ENCODE results near the gene PSPH. TPM values are rescaled to one million over a fixed set of nuclear protein-coding genes. Genes with fewer than 3 reads are reported as not detected.
"Not testable (repeated sequence)": the region's sequence is repeated elsewhere in the genome, so short reads cannot be mapped to it uniquely, and the experiment has no call there.

Gene PSPH
- 23.3 TPM for polyA plus RNA-seq (2013, experiment 1 of 2)
- 24.0 TPM for polyA plus RNA-seq (2013, experiment 2 of 2)

GRCh38 chr7:56051339-56052191, at the start of gene PSPH, which contains the start of gene CCT6A:
TSS of gene PSPH (minus strand) at chr7:56051444. CDS start at chr7:56021212, 30,232 bp downstream.
TSS of gene CCT6A (plus strand) at chr7:56051765. CDS start at chr7:56051849, 84 bp downstream.
- peak within 1 kb of the TSS; percentile 99 for H3K56ac ChIP-seq (ENCODE audit: low read length)
- peak within 1 kb of the TSS; percentile 79 for H3K4me2 ChIP-seq (ENCODE audit: low read length)
- H3K27ac ChIP-seq (ENCODE audit: low read depth, low read length), result peak within 1 kb of the TSS; percentile 95
- peak within 1 kb of the TSS; percentile 99 for H3K4me3 ChIP-seq (ENCODE audit: low read length)
- peak within 1 kb of the TSS; percentile 88 for H2BK120ac ChIP-seq (ENCODE audit: low read depth, low read length)
- peak within 1 kb of the TSS; percentile 82 for H4K8ac ChIP-seq (ENCODE audit: low read depth, low read length)
- H3K9ac ChIP-seq (ENCODE audit: low read length), result peak within 1 kb of the TSS; percentile 99
- peak; percentile 99 for DNase-seq
- no peak within 1 kb of the TSS for H4K5ac ChIP-seq (ENCODE audit: low read length)
- no peaks in the 10 kb centered on the region for H3K79me1 ChIP-seq (ENCODE audit: low read length)
- H3K4ac ChIP-seq (ENCODE audit: low read depth, low read length), result peak within 1 kb of the TSS; percentile 100
- H2AK5ac ChIP-seq (ENCODE audit: low read length), result peak within 1 kb of the TSS; percentile 45
- H3K23ac ChIP-seq (ENCODE audit: low read length), result peak within 1 kb of the TSS; percentile 97
- peaks cover 4% of the 10 kb centered on the region for H3K4me1 ChIP-seq (ENCODE audit: control insufficient read depth, low read depth, low read length)
- no CpG with 5 or more reads among the region's 97 CpGs for WGBS (ENCODE audit: extremely low coverage, insufficient coverage, low lambda C conversion rate)
- peaks cover 40% of the 10 kb centered on the region for H3K79me2 ChIP-seq (ENCODE audit: control insufficient read depth, insufficient read depth, low read length)
- peaks cover 2% of the 10 kb centered on the region for H3K36me3 ChIP-seq (ENCODE audit: control insufficient read depth, insufficient read depth, low read length)
- peak within 1 kb of the TSS; percentile 93 for H2BK5ac ChIP-seq (ENCODE audit: low read length)
- no peak within 1 kb of the TSS for H2BK15ac ChIP-seq (replicated peaks; ENCODE audit: low read depth)
- H3K18ac ChIP-seq (ENCODE audit: low read length), result peak within 1 kb of the TSS; percentile 98
- H3K27me3 ChIP-seq (ENCODE audit: insufficient read depth, low read length, poor library complexity), result no peaks in the 10 kb centered on the region

DNA sequence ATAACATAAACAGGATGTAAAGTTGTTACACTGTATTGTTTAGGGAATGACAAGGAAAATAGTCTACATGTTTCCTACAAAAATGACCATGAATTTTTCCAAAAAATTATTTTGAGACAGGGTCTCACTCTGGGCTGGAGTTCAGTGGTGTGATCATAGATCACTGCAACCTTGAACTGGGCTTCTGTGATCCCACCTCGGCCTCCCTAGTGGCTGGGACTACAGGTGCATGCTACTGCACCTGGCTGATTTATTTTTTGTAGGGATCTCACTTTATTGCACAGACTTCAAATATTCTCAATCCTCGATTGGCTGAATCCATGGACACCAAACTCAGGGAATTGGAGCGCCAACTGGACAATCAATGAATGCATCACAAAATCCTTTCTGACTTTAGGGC, 48.4 kb upstream of the PSPH start:
- Histone ChIP-seq H3K18ac (ENCODE audit: low read length) (no peak overlapping the region), H3K9ac (ENCODE audit: low read length) (no peak overlapping the region), H3K56ac (ENCODE audit: low read length) (no peak overlapping the region), H3K23ac (ENCODE audit: low read length) (no peak overlapping the region), H3K36me3 (ENCODE audit: control insufficient read depth, insufficient read depth, low read length) (peaks cover 8% of the 10 kb centered on the region), H3K4me1 (ENCODE audit: control insufficient read depth, low read depth, low read length) (no peaks in the 10 kb centered on the region), H3K79me2 (ENCODE audit: control insufficient read depth, insufficient read depth, low read length) (peaks cover under 1% of the 10 kb centered on the region), H2BK15ac (replicated peaks; ENCODE audit: low read depth) (no peak overlapping the region), H3K4me2 (ENCODE audit: low read length) (no peak overlapping the region), H4K8ac (ENCODE audit: low read depth, low read length) (no peak overlapping the region), H3K4me3 (ENCODE audit: low read length) (no peak overlapping the region), H3K27me3 (ENCODE audit: insufficient read depth, low read length, poor library complexity) (no peaks in the 10 kb centered on the region), H3K79me1 (ENCODE audit: low read length) (peaks cover 3% of the 10 kb centered on the region), H2AK5ac (ENCODE audit: low read length) (no peak overlapping the region), H3K4ac (ENCODE audit: low read depth, low read length) (no peak overlapping the region), H2BK120ac (ENCODE audit: low read depth, low read length) (no peak overlapping the region), H3K27ac (ENCODE audit: low read depth, low read length) (no peak overlapping the region), H2BK5ac (ENCODE audit: low read length) (no peak overlapping the region), H4K5ac (ENCODE audit: low read length) (no peak overlapping the region)
- WGBS (ENCODE audit: extremely low coverage, insufficient coverage, low lambda C conversion rate), result no CpG with 5 or more reads among the region's 3 CpGs
- no peak for DNase-seq

DNA sequence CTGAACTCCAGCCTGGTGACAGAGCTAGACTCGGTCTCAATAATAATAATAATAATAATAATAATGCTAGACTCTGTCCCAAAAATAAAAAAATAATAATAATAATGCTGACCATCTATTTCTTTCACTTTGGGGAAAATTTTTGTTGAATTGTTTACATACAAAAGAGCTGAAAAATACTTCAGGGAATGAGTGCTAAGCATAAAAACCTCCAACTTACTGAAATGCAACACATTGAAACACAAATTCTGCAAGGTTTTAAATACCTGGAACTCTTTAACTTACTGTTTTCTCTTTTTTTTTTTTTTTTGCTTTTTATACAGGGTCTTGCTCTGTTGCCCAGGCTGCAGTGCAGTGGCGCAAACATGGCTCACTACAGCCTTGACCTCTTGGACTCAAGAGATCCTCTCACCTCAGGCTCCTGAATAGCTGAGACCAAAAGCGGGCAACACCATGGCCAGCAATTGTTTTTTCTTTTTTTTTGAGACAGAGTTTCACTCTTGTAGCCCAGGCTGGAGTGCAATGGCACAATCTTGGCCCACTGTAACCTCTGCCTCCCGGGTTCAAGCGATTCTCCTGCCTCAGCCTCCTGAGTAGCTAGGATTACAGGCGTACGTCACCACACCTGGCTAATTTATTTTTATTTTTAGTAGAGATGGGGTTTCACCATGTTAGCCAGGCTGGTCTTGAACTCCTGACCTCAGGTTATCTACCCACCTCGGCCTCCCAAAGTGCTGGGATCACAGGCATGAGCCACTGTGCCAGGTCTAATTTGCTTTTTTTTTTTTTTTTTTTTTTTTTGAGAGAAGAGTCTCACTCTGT, 47.2 kb upstream of the PSPH start:
- H2BK120ac ChIP-seq (ENCODE audit: low read depth, low read length); H3K4ac ChIP-seq (ENCODE audit: low read depth, low read length); H3K4me1 ChIP-seq (ENCODE audit: control insufficient read depth, low read depth, low read length); H4K5ac ChIP-seq (ENCODE audit: low read length); H3K9ac ChIP-seq (ENCODE audit: low read length); H3K36me3 ChIP-seq (ENCODE audit: control insufficient read depth, insufficient read depth, low read length); H2BK15ac ChIP-seq (replicated peaks; ENCODE audit: low read depth); H3K18ac ChIP-seq (ENCODE audit: low read length); DNase-seq; H2BK5ac ChIP-seq (ENCODE audit: low read length); H3K23ac ChIP-seq (ENCODE audit: low read length); H3K27me3 ChIP-seq (ENCODE audit: insufficient read depth, low read length, poor library complexity); H4K8ac ChIP-seq (ENCODE audit: low read depth, low read length); H3K4me2 ChIP-seq (ENCODE audit: low read length); H3K4me3 ChIP-seq (ENCODE audit: low read length); H2AK5ac ChIP-seq (ENCODE audit: low read length); H3K79me2 ChIP-seq (ENCODE audit: control insufficient read depth, insufficient read depth, low read length); H3K27ac ChIP-seq (ENCODE audit: low read depth, low read length); H3K79me1 ChIP-seq (ENCODE audit: low read length); H3K56ac ChIP-seq (ENCODE audit: low read length): not testable (repeated sequence)
- no CpG with 5 or more reads among the region's 8 CpGs for WGBS (ENCODE audit: extremely low coverage, insufficient coverage, low lambda C conversion rate)

DNA sequence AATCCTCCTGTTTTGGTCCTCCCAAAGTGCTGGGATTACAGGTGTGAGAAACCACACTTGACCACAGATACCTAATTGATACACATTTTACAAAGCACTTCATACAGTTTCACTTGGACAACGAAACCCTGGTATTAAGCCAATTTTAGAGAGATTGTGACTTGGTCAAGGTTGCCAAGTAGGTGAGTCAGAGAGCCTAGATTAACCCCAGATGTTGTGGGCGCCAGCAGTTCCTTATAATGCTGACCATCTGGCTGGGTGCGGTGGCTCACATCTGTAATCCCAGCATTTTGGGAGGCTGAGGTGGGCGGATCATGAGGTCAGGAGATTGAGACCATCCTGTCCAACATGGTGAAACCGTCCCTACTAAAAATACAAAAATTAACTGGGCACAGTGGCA, 46.5 kb upstream of the PSPH start:
- no peak overlapping the region for H4K8ac ChIP-seq (ENCODE audit: low read depth, low read length)
- H3K27me3 ChIP-seq (ENCODE audit: insufficient read depth, low read length, poor library complexity), result no peaks in the 10 kb centered on the region
- H3K27ac ChIP-seq (ENCODE audit: low read depth, low read length), result no peak overlapping the region
- H3K4ac ChIP-seq (ENCODE audit: low read depth, low read length), result no peak overlapping the region
- no peak overlapping the region for H3K4me2 ChIP-seq (ENCODE audit: low read length)
- no peaks in the 10 kb centered on the region for H3K79me2 ChIP-seq (ENCODE audit: control insufficient read depth, insufficient read depth, low read length)
- H3K4me1 ChIP-seq (ENCODE audit: control insufficient read depth, low read depth, low read length), result no peaks in the 10 kb centered on the region
- H2AK5ac ChIP-seq (ENCODE audit: low read length), result no peak overlapping the region
- no peak overlapping the region for H2BK120ac ChIP-seq (ENCODE audit: low read depth, low read length)
- H4K5ac ChIP-seq (ENCODE audit: low read length), result no peak overlapping the region
- no peak overlapping the region for H3K9ac ChIP-seq (ENCODE audit: low read length)
- no peak overlapping the region for H3K56ac ChIP-seq (ENCODE audit: low read length)
- no peak overlapping the region for H2BK15ac ChIP-seq (replicated peaks; ENCODE audit: low read depth)
- H3K36me3 ChIP-seq (ENCODE audit: control insufficient read depth, insufficient read depth, low read length), result peaks cover 2% of the 10 kb centered on the region
- no CpG with 5 or more reads among the region's 5 CpGs for WGBS (ENCODE audit: extremely low coverage, insufficient coverage, low lambda C conversion rate)
- H3K18ac ChIP-seq (ENCODE audit: low read length), result no peak overlapping the region
- no peak overlapping the region for H3K4me3 ChIP-seq (ENCODE audit: low read length)
- DNase-seq, result no peak
- H2BK5ac ChIP-seq (ENCODE audit: low read length), result no peak overlapping the region
- no peaks in the 10 kb centered on the region for H3K79me1 ChIP-seq (ENCODE audit: low read length)
- H3K23ac ChIP-seq (ENCODE audit: low read length), result no peak overlapping the region

DNA sequence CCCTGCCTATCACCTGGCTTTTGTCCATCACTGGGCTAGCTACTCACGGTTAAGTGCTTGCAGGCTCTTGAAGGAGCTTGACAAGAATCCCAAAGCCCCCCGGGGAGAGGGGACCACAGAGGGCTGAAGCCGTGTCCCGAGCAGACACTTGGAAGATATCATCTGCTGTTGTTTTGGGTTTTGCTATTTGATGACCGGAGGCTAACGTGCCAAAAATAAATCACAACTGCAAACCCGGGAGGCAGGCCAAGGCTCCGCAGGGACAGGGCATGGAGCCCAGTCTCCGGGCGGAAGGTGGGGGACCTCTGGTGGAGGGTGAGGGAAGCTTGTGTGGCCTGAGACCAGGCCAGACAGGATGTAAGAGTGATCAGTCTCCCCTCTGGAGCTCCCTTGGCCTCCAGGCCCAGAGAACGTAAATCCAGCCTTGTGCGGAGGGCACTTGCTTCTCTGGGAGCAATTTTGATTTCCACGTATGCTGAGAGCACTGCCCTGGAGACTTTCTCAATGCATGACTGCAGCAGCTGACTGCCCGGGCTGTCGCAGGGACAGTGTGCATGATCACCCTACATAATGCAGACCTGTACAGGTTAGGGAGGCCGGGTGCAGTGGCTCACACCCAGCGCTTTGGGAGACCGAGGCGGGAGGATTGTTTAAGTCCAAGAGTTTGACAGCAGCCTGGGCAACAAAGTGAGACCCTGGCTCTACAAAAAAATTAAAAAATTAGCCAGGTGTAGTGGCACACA, 41.7 kb upstream of the PSPH start, which contains the start of gene PHKG1:
Gene PHKG1, minus strand, starts transcription at position 164 of the 743 bp plus-strand sequence. CDS start 4,011 bp downstream, outside the sequence.
- no peak within 1 kb of the TSS for H4K8ac ChIP-seq (ENCODE audit: low read depth, low read length)
- H3K4ac ChIP-seq (ENCODE audit: low read depth, low read length), result no peak within 1 kb of the TSS
- no peaks in the 10 kb centered on the region for H3K36me3 ChIP-seq (ENCODE audit: control insufficient read depth, insufficient read depth, low read length)
- DNase-seq, result peak; percentile 48
- no peak within 1 kb of the TSS for H3K4me2 ChIP-seq (ENCODE audit: low read length)
- H4K5ac ChIP-seq (ENCODE audit: low read length), result no peak within 1 kb of the TSS
- H3K79me2 ChIP-seq (ENCODE audit: control insufficient read depth, insufficient read depth, low read length), result no peaks in the 10 kb centered on the region
- no peaks in the 10 kb centered on the region for H3K27me3 ChIP-seq (ENCODE audit: insufficient read depth, low read length, poor library complexity)
- no peak within 1 kb of the TSS for H2BK15ac ChIP-seq (replicated peaks; ENCODE audit: low read depth)
- no peak within 1 kb of the TSS for H2BK5ac ChIP-seq (ENCODE audit: low read length)
- no peak within 1 kb of the TSS for H3K4me3 ChIP-seq (ENCODE audit: low read length)
- no peak within 1 kb of the TSS for H3K9ac ChIP-seq (ENCODE audit: low read length)
- H3K56ac ChIP-seq (ENCODE audit: low read length), result peak within 1 kb of the TSS; percentile 15
- H2AK5ac ChIP-seq (ENCODE audit: low read length), result no peak within 1 kb of the TSS
- H2BK120ac ChIP-seq (ENCODE audit: low read depth, low read length), result no peak within 1 kb of the TSS
- H3K4me1 ChIP-seq (ENCODE audit: control insufficient read depth, low read depth, low read length), result no peaks in the 10 kb centered on the region
- WGBS (ENCODE audit: extremely low coverage, insufficient coverage, low lambda C conversion rate), result no CpG with 5 or more reads among the region's 19 CpGs
- no peak within 1 kb of the TSS for H3K27ac ChIP-seq (ENCODE audit: low read depth, low read length)
- H3K79me1 ChIP-seq (ENCODE audit: low read length), result no peaks in the 10 kb centered on the region
- H3K23ac ChIP-seq (ENCODE audit: low read length), result no peak within 1 kb of the TSS
- no peak within 1 kb of the TSS for H3K18ac ChIP-seq (ENCODE audit: low read length)
